Mammary epithelial cell (primary cell): ENCODE results near the gene ATXN1.

Source experiments
- EZH2 ChIP-seq: IDR thresholded peaks from 2 replicates; pipeline ENCODE4 v1.6.1; 2012; ENCODE audit warnings: low read length, inconsistent platforms, borderline replicate concordance
- TF ChIP-seq, protein P1 (sequence below), 2 donors: IDR thresholded peaks in 1 of 2; conservative IDR thresholded peaks in 1 of 2; 2 replicates each; pipeline ENCODE4 v1.5.1; 2011 to 2012; ENCODE audit warnings: inconsistent platforms in 2 of 2, low read length in 2 of 2, mild to moderate bottlenecking in 2 of 2, control low read depth in 1 of 2, low read depth in 1 of 2; ENCODE audit not compliant: insufficient read depth in 1 of 2; ENCODE audit errors: extremely low read depth in 1 of 2

DNA sequence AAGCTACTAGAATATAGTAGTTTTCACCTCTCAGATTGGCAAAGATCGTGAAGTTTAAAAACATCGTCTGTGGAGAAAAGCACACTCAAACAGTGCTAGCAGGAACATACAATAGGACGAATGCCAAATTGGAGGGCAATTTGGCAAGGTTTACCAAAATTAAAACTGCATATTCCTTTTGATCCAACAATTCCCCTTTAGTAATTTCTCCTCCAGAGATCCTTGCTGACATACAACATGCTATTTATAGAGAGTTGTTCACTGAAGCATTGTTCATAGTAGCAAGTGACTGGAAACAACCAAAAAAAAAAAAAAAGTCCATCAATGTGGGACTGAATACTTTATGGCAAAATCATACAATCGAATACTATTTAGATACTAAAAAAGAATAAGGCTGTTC is 202.2 kb downstream of the ATXN1 start:
- TF ChIP-seq, protein P1, sequence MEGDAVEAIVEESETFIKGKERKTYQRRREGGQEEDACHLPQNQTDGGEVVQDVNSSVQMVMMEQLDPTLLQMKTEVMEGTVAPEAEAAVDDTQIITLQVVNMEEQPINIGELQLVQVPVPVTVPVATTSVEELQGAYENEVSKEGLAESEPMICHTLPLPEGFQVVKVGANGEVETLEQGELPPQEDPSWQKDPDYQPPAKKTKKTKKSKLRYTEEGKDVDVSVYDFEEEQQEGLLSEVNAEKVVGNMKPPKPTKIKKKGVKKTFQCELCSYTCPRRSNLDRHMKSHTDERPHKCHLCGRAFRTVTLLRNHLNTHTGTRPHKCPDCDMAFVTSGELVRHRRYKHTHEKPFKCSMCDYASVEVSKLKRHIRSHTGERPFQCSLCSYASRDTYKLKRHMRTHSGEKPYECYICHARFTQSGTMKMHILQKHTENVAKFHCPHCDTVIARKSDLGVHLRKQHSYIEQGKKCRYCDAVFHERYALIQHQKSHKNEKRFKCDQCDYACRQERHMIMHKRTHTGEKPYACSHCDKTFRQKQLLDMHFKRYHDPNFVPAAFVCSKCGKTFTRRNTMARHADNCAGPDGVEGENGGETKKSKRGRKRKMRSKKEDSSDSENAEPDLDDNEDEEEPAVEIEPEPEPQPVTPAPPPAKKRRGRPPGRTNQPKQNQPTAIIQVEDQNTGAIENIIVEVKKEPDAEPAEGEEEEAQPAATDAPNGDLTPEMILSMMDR (conservative IDR thresholded peaks at IDR 0.05 in 1 of 2, IDR thresholded peaks at IDR 0.05 in 1 of 2; ENCODE audit: extremely low read depth in 1 of 2, insufficient read depth in 1 of 2, low read depth in 1 of 2, low read length in 2 of 2) = no peak
- no peak for TF ChIP-seq EZH2
